ENCODE data around the gene IRAK1.

GRCh38 chrX:154029439-154029838 is 9.7 kb upstream of the IRAK1 start:
- TF ChIP-seq ELF1 (IDR thresholded peaks at IDR 0.05; ENCODE audit: borderline replicate concordance, low read depth) (no peak), CTCF (IDR thresholded peaks at IDR 0.05 in 2 of 3, conservative IDR thresholded peaks at IDR 0.05 in 1 of 3; ENCODE audit: borderline replicate concordance in 1 of 3, insufficient read depth in 1 of 3, low read depth in 2 of 3, low read length in 2 of 3) (peak in 1 of 3 experiments; percentile 16; a peak in 1 of 6 replicates), ZNF274 (IDR thresholded peaks at IDR 0.05; ENCODE audit: low read depth, low read length) (no peak)
